ENCODE results near the gene ENTPD6.

DNA sequence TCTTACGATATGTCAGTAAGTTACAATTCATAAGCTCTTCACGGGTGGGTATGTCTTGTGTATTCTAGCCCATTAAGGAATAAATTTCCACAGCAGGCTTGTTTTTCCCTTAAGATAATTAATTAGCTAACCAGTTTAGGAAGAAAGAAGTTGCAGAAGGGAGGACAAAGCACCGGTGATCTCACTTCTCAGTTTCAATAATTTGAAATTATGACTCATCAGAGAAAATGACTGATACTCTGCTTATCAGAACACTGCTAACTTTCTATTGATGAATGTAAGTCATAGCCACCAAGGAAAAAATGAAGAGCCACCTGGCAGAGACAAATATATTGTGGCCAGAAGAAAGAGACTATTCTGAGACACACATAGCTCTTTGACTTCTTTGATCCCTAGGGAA is 35.0 kb upstream of the ENTPD6 start:
- TF ChIP-seq, protein P1, sequence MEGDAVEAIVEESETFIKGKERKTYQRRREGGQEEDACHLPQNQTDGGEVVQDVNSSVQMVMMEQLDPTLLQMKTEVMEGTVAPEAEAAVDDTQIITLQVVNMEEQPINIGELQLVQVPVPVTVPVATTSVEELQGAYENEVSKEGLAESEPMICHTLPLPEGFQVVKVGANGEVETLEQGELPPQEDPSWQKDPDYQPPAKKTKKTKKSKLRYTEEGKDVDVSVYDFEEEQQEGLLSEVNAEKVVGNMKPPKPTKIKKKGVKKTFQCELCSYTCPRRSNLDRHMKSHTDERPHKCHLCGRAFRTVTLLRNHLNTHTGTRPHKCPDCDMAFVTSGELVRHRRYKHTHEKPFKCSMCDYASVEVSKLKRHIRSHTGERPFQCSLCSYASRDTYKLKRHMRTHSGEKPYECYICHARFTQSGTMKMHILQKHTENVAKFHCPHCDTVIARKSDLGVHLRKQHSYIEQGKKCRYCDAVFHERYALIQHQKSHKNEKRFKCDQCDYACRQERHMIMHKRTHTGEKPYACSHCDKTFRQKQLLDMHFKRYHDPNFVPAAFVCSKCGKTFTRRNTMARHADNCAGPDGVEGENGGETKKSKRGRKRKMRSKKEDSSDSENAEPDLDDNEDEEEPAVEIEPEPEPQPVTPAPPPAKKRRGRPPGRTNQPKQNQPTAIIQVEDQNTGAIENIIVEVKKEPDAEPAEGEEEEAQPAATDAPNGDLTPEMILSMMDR (tag by site-specific recombination; IDR thresholded peaks at IDR 0.05), result no peak
- TF ChIP-seq ZBTB17 (tag by site-specific recombination; IDR thresholded peaks at IDR 0.05) (no peak), GLI4 (tag by site-specific recombination; IDR thresholded peaks at IDR 0.05) (no peak)
- TF ChIP-seq, protein P2, sequence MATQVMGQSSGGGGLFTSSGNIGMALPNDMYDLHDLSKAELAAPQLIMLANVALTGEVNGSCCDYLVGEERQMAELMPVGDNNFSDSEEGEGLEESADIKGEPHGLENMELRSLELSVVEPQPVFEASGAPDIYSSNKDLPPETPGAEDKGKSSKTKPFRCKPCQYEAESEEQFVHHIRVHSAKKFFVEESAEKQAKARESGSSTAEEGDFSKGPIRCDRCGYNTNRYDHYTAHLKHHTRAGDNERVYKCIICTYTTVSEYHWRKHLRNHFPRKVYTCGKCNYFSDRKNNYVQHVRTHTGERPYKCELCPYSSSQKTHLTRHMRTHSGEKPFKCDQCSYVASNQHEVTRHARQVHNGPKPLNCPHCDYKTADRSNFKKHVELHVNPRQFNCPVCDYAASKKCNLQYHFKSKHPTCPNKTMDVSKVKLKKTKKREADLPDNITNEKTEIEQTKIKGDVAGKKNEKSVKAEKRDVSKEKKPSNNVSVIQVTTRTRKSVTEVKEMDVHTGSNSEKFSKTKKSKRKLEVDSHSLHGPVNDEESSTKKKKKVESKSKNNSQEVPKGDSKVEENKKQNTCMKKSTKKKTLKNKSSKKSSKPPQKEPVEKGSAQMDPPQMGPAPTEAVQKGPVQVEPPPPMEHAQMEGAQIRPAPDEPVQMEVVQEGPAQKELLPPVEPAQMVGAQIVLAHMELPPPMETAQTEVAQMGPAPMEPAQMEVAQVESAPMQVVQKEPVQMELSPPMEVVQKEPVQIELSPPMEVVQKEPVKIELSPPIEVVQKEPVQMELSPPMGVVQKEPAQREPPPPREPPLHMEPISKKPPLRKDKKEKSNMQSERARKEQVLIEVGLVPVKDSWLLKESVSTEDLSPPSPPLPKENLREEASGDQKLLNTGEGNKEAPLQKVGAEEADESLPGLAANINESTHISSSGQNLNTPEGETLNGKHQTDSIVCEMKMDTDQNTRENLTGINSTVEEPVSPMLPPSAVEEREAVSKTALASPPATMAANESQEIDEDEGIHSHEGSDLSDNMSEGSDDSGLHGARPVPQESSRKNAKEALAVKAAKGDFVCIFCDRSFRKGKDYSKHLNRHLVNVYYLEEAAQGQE (tag by site-specific recombination; IDR thresholded peaks at IDR 0.05), result no peak

Measured in HEK293 (cell line).